ENCODE results near the gene ZFP92. TPM values are rescaled to one million over a fixed set of nuclear protein-coding genes. Genes with fewer than 3 reads are reported as not detected.
"Not testable (repeated sequence)": the region's sequence is repeated elsewhere in the genome, so short reads cannot be mapped to it uniquely, and the experiment has no call there.

ZFP92 gene
- total RNA-seq, 1 donor from 2014 or later: 4.6 TPM

- no peak for DNase-seq (ENCODE audit: low read depth)
Observed at GRCh38 chrX:153386097-153386496, 25.2 kb upstream of the ZFP92 start.

GRCh38 chrX:153387345-153387744, 23.9 kb upstream of the ZFP92 start:
- no peak for DNase-seq (ENCODE audit: low read depth)

DNA sequence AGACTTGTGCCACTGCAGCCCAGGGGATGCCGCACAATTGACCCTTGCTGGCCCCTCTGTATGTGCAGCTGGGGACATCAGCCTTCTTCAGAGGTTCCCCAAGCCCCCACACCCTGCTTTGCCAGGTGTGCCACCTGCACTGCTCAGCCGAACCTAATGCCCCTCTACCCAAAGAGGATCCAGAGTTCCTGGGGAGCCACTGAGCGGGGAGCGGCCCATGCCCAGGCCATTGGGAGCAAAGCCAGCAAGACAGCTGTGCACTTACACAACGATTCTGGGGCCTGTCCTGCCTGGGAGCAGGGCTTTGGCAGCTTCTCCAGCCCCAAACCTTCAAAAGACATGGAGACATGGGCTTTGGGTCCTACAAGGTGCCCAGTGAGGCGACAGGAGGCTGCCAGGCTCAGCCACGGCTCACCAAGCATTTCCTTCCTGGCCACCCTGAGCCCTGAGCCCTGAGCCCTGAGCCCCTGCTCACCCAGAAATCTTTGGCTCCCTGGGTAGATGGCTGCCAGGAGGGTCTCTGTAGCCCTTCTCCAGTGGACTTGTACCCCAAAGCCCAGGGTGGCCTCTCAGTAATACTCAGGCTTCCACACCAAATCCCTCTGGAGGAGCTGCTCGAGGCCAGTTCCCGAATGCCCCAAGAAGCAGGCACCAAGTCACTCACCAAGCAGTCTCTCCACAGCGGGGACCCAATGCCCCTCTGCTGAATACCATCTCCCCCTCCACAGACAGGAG, 23.1 kb upstream of the ZFP92 start:
- DNase-seq (ENCODE audit: low read depth): no peak

DNA sequence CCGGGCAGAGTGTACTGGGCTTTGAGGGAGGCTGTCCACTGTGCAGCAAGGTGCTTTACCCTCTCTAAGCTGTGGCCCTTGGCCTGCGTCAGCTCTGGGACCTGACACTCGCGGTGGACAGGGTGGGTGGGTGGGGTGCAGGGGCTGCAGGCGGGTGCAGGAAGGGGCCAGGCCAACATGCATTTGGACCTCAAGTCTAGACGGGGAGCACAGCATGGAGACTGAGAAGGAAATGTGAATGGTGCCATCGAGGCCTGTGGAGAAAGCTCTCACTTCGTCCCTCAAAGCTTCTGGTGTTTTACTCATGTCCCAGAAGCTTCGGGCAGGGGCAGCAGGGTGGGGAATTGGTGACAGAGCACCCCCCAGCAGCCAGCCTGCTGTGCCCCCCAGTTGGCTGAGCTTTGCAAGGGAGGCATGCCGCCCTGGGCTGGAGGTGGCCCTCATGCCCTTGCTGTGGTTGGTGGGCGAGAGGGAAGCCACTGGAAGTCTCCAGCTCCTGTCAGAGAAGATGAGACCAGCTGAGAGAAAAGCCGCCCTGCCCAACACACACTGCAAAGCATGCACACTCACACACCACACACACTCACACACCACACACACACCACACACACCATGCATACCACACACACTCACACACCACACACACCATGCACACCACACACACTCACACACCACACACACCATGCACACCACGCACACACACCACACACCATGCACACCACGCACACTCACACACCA, 22.4 kb upstream of the ZFP92 start:
- DNase-seq (ENCODE audit: low read depth): no peak

DNA sequence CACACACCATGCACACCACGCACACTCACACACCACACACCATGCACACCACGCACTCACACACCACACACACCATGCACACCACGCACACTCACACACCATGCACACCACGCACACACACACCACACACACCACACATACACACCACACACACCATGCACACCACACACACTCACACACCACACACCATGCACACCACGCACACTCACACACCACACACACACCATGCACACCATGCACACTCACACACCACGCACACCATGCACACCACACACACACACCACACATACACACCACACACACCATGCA, 21.9 kb upstream of the ZFP92 start:
- not testable (repeated sequence) for DNase-seq (ENCODE audit: low read depth)

GRCh38 chrX:153392642-153393321, 18.5 kb upstream of the ZFP92 start:
- no peak for DNase-seq (ENCODE audit: low read depth)

GRCh38 chrX:153394612-153395011, 16.7 kb upstream of the ZFP92 start:
- no peak for DNase-seq (ENCODE audit: low read depth)

DNA sequence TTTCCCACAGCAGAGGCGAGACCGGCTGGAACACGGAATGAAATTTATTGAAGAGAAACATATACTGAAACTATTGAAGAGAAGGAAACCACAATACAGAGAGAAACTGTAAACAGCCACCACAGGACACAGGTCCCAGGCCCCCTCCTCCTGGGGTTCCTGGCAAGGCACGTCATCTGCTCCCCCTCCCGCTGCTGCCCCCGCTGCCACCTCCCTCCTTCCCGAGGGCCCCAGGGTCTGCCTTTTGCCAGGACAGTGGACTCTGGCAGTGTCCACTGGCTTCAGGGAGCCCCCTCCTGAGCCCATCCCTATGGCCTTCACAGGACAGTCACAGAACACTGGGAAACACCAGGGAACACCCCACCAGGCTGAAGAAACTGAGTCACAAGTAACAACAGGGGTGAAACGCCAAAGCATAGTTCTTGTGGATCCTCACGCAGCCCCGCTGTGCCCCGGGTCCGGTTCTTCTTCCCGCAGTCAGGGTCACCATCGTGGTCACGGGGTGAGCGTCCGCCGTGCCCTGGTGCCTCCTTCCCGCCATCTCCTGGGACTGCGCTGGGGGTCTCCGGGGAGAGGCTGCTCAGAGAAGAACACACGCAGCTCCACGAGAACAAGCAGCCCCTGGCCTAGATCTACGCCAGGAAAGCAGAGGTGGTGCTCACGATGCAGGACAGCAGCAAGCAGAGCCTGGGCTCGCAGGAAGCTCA, 15.5 kb upstream of the ZFP92 start:
- DNase-seq (ENCODE audit: low read depth): no peak

GRCh38 chrX:153396320-153397195, 14.7 kb upstream of the ZFP92 start:
- DNase-seq (ENCODE audit: low read depth): no peak

DNA sequence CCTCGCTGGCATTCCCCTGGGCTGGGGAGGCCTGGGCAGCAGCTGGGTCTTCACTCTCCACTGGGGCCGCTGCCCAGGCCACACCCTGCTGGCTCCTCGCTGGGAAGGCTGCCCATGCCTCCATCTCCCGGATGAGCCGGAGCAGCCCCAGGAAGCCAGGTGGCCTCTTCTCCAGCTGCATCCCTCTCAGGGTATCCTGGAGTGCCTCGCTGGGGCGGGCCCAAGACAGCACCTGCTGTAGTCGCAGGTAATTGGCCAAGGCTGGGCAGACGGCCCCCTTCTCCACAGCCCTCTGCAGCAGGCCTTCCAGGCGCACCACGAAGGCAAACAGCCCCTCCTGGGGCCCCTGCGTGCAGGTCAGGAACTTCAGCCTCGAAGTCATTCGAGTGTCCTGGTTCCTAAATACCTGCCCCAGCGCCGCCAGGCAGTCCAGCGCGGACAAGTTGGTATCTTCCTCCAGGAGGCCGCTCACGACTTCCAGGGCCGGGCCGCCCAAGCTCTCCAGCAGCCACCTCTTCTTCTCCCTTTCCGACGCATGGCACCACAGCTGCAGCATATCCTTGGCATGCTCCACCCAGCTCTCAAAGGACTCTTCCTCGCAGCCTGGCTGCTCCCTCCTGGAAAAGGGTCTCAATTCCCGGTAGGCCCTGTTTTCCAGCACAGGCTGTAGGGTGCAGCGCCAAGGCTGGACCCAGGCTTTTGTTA, 13.9 kb upstream of the ZFP92 start:
- no peak for DNase-seq (ENCODE audit: low read depth)

DNA sequence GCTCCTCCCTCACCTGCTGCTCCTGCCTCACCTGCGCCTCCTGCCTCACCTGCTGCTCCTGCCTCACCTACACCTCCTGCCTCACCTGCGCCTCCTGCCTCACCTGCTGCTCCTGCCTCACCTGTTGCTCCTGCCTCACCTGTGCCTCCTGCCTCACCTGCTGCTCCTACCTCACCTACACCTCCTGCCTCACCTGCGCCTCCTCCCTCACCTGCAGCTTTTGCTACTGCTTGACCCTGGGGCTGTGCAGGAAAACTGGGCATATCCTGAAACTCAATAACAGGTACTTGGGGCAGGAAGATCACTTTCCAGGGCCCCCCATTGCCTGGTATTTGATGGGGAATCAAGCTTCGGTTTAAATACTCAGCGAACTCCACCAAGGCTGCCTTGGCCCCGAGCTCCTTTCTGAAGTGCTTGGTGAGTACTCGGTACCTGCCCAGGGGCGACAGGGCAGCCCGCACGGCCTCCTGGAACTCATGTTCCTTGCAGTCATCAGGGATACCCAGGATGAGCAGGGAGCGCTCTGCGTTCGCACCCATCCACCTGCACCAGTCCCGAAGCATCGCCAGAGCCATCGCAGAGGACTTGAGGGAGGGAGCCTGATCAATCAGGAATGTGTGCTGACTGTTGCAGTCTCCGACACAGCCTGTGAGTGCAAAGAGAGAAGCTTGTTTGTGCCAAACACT, 12.9 kb upstream of the ZFP92 start:
- no peak for DNase-seq (ENCODE audit: low read depth)

- no peak for DNase-seq (ENCODE audit: low read depth)
Observed at GRCh38 chrX:153400146-153401132, 10.8 kb upstream of the ZFP92 start.

GRCh38 chrX:153401133-153401764, 10.0 kb upstream of the ZFP92 start, which contains the start of gene PNMA6E:
TSS of gene PNMA6E (minus strand) at chrX:153401350. CDS start at chrX:153398849, 2,501 bp downstream.
- no peak for DNase-seq (ENCODE audit: low read depth)

DNA sequence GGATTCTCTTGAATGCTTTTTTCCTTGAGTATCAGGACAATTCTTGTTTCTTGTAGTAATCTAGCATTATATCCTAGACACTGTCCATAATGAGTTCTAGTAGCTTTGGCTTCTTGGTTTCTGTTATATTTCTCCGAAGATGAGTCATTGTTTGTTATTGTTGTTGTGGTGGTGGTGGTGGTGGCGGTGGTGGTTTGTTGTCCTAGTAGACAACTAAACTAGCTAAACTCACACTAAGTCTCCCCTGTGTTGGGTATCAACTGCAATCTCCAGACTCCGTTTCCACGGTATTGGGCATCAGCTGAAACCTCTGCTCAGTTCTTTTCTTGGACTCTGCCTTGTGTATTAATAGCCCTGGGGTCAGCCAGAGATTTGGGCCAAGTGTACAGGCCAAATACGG, 6.9 kb upstream of the ZFP92 start:
- DNase-seq (ENCODE audit: low read depth): not testable (repeated sequence)

DNA sequence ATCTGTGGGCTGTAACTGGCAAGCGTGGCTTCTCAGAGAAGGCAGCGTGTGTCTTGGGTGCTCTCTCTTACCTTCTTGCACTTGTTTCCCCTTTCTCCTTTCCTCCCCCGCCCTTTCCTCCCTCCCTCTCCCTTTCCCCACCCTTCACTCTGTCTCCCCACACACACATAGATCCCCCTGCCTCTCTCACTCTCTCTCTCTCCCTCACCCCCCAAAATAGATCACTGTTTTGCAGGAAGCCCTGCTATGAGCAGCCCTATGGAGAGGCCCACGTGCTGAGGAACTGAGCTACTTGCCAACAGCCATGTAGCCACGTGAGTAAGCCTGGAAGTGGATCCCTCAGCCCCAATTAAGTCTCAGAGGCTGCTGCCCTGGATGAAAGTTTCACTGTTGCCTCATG, 5.8 kb upstream of the ZFP92 start:
- DNase-seq (ENCODE audit: low read depth): no peak

DNA sequence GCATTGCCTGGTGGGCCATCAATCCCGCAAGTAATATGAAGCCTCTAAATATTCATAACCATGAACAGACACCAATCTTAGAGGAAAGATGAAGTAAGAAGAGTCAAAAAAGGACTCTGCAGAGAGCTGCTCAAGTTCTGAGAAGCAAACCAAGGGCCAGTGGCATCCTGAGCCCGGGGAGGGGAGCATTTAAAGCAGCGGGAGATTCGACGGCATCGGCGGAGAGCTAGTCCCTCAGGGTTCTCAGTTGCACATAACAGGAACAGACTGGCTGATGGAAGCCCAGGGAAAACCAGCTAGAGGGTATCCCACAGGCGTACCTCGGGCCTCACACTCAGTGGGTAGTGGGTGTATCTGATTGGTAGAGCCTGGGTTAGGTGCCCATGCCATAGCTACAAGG, 5.3 kb upstream of the ZFP92 start:
- DNase-seq (ENCODE audit: low read depth): no peak

GRCh38 chrX:153406903-153407302, 4.4 kb upstream of the ZFP92 start:
- no peak for DNase-seq (ENCODE audit: low read depth)

GRCh38 chrX:153407736-153408135, 3.5 kb upstream of the ZFP92 start:
- DNase-seq (ENCODE audit: low read depth): no peak

Data from renal cortical epithelial cell (primary cell).